GM23338 (cell line): ENCODE data around the gene ATP5ME.

Experiments
- CREB1 ChIP-seq: fragments of 250-450 bp; sonication (Bioruptor Pico); IDR thresholded peaks from 2 replicates; pipeline ENCODE4 v1.5.0; 2020; ENCODE audit warnings: low read depth, mild to moderate bottlenecking, moderate library complexity
- EZH2 ChIP-seq: fragments of 200-600 bp; sonication (generic); IDR thresholded peaks from one replicate; pipeline ENCODE4 v1.8.0; 2017; ENCODE audit warnings: antibody characterized with exemption, mild to moderate bottlenecking, low read depth; ENCODE audit not compliant: unreplicated experiment
- EZH2phosphoT487 ChIP-seq: fragments of 200-600 bp; sonication (generic); IDR thresholded peaks from one replicate; pipeline ENCODE4 v1.8.1; 2018; ENCODE audit warnings: antibody characterized with exemption; ENCODE audit not compliant: unreplicated experiment
- JUNB ChIP-seq: IDR thresholded peaks from one replicate; pipeline ENCODE4 v1.6.1; 2016; ENCODE audit warnings: antibody characterized with exemption; ENCODE audit not compliant: unreplicated experiment
- POLR2AphosphoS5 ChIP-seq: IDR thresholded peaks from 2 replicates; pipeline ENCODE4 v1.6.1; 2016; ENCODE audit warnings: antibody characterized with exemption, low read depth
- TF ChIP-seq, protein P1 (sequence below), 2 experiments: fragments of 200-600 bp in 1 of 2; sonication (generic) in 1 of 2; conservative IDR thresholded peaks; 2 replicates each; pipeline versions ENCODE4 v1.5.1 to v1.6.1; 2016 to 2017; ENCODE audit warnings: antibody characterized with exemption in 2 of 2, low read depth in 2 of 2, mild to moderate bottlenecking in 2 of 2, moderate library complexity in 1 of 2
- TF ChIP-seq, protein P2 (sequence below): IDR thresholded peaks from one replicate; pipeline ENCODE4 v1.6.1; 2018; ENCODE audit warnings: antibody characterized with exemption; ENCODE audit not compliant: unreplicated experiment

DNA sequence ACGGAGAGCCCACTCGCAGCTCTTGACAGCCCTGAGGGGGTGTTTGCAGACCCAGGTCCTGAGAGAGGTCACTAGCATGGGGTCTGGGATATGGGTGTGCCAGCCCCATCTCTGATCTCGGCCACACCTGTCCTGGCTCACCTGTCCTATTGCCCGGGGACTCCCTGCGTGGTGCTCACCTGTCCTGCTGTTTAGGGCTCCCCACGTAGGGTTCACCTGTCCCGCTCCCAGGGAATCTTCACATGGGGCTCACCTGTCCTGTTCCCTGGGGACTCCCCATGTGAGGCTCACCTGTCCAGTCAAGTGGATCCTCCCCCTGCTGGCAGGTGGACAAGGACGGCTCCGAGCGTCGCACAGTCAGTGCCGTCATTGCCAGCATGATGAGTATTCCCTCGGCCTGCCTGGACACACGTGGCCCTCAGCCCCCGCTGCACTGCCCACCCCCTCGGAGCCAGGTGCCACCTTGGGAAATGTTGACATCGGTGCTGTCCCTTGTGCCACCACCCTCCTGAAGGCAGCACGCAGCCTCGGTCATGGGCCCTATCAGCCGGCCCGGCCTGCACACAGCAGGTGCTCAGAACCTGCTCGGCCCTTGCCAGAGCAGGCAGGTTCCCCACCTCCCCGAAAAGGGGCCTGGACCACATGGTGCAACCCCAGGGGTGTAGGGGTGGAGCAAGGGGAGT is 8.6 kb upstream of the ATP5ME start:
- TF ChIP-seq, protein P1, sequence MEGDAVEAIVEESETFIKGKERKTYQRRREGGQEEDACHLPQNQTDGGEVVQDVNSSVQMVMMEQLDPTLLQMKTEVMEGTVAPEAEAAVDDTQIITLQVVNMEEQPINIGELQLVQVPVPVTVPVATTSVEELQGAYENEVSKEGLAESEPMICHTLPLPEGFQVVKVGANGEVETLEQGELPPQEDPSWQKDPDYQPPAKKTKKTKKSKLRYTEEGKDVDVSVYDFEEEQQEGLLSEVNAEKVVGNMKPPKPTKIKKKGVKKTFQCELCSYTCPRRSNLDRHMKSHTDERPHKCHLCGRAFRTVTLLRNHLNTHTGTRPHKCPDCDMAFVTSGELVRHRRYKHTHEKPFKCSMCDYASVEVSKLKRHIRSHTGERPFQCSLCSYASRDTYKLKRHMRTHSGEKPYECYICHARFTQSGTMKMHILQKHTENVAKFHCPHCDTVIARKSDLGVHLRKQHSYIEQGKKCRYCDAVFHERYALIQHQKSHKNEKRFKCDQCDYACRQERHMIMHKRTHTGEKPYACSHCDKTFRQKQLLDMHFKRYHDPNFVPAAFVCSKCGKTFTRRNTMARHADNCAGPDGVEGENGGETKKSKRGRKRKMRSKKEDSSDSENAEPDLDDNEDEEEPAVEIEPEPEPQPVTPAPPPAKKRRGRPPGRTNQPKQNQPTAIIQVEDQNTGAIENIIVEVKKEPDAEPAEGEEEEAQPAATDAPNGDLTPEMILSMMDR (conservative IDR thresholded peaks at IDR 0.05; ENCODE audit: low read depth in 2 of 2) = no peak
- TF ChIP-seq EZH2phosphoT487 = no peak
- TF ChIP-seq JUNB = no peak
- no peak for TF ChIP-seq EZH2
- TF ChIP-seq POLR2AphosphoS5 = no peak
- TF ChIP-seq CREB1 (CRISPR knock-in tag) = no peak
- TF ChIP-seq, protein P2, sequence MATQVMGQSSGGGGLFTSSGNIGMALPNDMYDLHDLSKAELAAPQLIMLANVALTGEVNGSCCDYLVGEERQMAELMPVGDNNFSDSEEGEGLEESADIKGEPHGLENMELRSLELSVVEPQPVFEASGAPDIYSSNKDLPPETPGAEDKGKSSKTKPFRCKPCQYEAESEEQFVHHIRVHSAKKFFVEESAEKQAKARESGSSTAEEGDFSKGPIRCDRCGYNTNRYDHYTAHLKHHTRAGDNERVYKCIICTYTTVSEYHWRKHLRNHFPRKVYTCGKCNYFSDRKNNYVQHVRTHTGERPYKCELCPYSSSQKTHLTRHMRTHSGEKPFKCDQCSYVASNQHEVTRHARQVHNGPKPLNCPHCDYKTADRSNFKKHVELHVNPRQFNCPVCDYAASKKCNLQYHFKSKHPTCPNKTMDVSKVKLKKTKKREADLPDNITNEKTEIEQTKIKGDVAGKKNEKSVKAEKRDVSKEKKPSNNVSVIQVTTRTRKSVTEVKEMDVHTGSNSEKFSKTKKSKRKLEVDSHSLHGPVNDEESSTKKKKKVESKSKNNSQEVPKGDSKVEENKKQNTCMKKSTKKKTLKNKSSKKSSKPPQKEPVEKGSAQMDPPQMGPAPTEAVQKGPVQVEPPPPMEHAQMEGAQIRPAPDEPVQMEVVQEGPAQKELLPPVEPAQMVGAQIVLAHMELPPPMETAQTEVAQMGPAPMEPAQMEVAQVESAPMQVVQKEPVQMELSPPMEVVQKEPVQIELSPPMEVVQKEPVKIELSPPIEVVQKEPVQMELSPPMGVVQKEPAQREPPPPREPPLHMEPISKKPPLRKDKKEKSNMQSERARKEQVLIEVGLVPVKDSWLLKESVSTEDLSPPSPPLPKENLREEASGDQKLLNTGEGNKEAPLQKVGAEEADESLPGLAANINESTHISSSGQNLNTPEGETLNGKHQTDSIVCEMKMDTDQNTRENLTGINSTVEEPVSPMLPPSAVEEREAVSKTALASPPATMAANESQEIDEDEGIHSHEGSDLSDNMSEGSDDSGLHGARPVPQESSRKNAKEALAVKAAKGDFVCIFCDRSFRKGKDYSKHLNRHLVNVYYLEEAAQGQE = no peak
